ES-I3 (cell line): ENCODE results near the gene EFHD2.
"Not testable (repeated sequence)": the region's sequence is repeated elsewhere in the genome, so short reads cannot be mapped to it uniquely, and the experiment has no call there.

Source experiments
- H3K36me3 ChIP-seq: 2 replicates; pipeline ENCODE4 v1.6.1; 2013; ENCODE audit warnings: mild to moderate bottlenecking, low read length, control low read depth, moderate library complexity; ENCODE audit not compliant: insufficient read depth
- H3K4me1 ChIP-seq: 2 replicates; pipeline ENCODE4 v1.6.1; 2013; ENCODE audit warnings: mild to moderate bottlenecking, control low read depth, low read length; ENCODE audit not compliant: insufficient read depth
- H3K9ac ChIP-seq: 2 replicates; pipeline ENCODE4 v1.6.1; 2013; ENCODE audit warnings: low read depth, mild to moderate bottlenecking, low read length, moderate library complexity
- H3K9me3 ChIP-seq: 2 replicates; pipeline ENCODE4 v1.6.1; 2013; ENCODE audit warnings: mild to moderate bottlenecking, low read length, moderate library complexity; ENCODE audit not compliant: control insufficient read depth, insufficient read depth

EFHD2 gene

GRCh38 chr1:15425958-15426357, 16.3 kb downstream of the EFHD2 start:
- Histone ChIP-seq H3K9ac (no peak overlapping the region), H3K36me3 (no peaks in the 10 kb centered on the region; the same call in 1 of the 2 replicates), H3K4me1 (peaks cover 12% of the 10 kb centered on the region)

GRCh38 chr1:15426492-15427279, 17.0 kb downstream of the EFHD2 start:
- H3K9ac ChIP-seq = no peak overlapping the region
- H3K4me1 ChIP-seq = peaks cover 12% of the 10 kb centered on the region
- H3K36me3 ChIP-seq = no peaks in the 10 kb centered on the region; the same call in 1 of the 2 replicates
- no peaks in the 10 kb centered on the region for H3K9me3 ChIP-seq

More at GRCh38 chr1:15425958-15426357, 16.3 kb downstream of the EFHD2 start:
- H3K9me3 ChIP-seq = no peaks in the 10 kb centered on the region

- peaks cover 12% of the 10 kb centered on the region for H3K4me1 ChIP-seq
- H3K9ac ChIP-seq = no peak overlapping the region
- H3K9me3 ChIP-seq = no peaks in the 10 kb centered on the region
- no peaks in the 10 kb centered on the region; the same call in 1 of the 2 replicates for H3K36me3 ChIP-seq
Measured at GRCh38 chr1:15427280-15427666, 17.6 kb downstream of the EFHD2 start.

DNA sequence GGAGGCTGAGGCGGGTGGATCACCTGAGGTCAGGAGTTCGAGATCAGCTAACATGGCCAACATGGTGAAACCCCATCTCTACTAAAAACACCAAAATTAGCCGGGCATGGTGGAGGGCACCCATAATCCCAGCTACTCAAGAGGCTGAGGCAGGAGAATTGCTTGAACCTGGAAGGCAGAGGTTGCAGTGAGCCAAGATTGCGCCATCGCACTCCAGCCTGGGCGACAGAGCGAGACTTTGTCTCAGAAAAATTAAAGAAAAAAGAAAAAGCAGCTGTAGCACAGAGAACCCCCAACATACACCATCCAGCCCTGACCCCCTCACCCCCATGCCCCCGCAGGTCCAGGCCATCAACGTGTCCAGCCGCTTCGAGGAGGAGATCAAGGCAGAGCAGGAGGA, 18.6 kb downstream of the EFHD2 start:
- not testable (repeated sequence) for H3K9ac ChIP-seq, H3K36me3 ChIP-seq, H3K9me3 ChIP-seq
- H3K4me1 ChIP-seq = peaks cover 12% of the 10 kb centered on the region

GRCh38 chr1:15428815-15429435, 19.2 kb downstream of the EFHD2 start:
- H3K4me1 ChIP-seq = peaks cover 12% of the 10 kb centered on the region
- H3K36me3 ChIP-seq = no peaks in the 10 kb centered on the region; the same call in 1 of the 2 replicates
- no peak overlapping the region for H3K9ac ChIP-seq
- H3K9me3 ChIP-seq = no peaks in the 10 kb centered on the region

DNA sequence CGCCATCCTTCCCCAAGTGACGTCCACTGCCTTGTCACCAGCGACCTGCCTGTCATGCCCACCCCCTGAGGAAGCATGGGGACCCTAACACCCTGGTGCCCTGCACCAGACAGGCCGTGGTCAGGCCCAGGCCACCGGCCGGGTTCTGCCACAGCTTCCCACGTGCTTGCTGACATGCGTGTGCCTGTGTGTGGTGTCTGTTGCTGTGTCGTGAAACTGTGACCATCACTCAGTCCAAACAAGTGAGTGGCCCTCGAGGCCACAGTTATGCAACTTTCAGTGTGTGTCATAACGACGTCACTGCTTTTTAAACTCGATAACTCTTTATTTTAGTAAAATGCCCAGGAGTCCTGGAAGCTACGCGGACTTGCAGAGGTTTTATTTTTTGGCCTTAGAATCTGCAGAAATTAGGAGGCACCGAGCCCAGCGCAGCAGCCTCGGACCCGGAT, 20.0 kb downstream of the EFHD2 start:
- peaks cover 12% of the 10 kb centered on the region for H3K4me1 ChIP-seq
- H3K36me3 ChIP-seq = no peaks in the 10 kb centered on the region; the same call in 1 of the 2 replicates
- H3K9ac ChIP-seq = no peak overlapping the region
- no peaks in the 10 kb centered on the region for H3K9me3 ChIP-seq

DNA sequence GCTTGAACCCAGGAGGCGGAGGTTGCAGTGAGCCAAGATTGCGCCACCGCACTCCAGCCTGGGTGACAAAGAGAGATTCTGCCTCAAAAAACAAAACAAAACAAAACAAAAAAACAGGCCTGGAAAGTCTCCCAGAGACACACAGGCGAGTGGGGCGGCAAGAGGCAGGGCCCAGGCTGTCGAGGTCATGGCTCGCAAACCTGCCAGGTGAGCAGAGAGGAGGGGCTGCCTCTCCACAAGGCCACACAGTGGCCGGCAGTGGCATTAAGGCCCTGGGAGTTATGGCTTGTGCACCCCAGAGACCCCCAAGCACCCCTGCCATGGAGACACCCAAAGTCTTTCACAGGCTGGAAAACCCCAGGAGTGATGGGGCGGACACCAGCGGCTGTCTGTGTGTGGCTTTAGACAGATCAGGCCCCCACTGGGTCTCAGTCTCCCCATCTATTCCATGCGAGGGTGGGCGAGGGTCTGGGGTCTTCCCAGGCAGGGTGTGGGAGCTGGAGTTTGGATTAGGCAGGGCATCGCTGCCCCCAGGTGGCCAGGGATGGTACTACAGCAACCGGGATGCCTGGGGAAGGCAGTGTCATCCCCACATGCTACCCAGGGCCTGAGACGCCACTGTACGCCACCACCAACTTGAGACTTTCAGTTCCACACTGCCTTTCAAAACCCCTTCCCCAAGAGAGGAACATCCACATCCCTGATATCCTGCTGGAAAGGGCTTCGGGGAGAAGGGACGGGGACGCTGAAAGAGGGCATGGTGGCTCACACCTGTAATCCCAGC, 21.3 kb downstream of the EFHD2 start:
- Histone ChIP-seq H3K9ac (no peak overlapping the region), H3K9me3 (no peaks in the 10 kb centered on the region), H3K4me1 (peaks cover 12% of the 10 kb centered on the region), H3K36me3 (no peaks in the 10 kb centered on the region; the same call in 1 of the 2 replicates)

DNA sequence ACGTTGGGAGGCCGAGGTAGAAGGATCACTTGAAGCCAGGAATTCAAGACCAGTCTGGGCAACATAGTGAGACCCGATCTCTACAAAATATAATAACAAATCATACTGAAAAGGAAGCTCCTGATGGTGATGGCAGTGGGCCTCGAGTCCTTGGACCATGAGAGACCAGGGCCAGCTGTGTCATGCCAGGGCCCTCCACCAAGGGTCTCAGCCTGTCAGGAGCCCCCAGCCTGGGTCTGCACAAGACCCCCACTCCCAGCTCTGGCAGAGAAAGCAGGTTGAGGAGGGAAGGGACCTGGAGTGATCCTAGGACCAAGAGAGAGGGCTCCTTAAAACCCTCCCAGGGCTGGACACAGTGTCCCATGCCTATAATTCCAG, 21.9 kb downstream of the EFHD2 start:
- Histone ChIP-seq H3K4me1 (peaks cover 9% of the 10 kb centered on the region), H3K9ac (no peak overlapping the region), H3K36me3 (no peaks in the 10 kb centered on the region; the same call in 1 of the 2 replicates), H3K9me3 (no peaks in the 10 kb centered on the region)

DNA sequence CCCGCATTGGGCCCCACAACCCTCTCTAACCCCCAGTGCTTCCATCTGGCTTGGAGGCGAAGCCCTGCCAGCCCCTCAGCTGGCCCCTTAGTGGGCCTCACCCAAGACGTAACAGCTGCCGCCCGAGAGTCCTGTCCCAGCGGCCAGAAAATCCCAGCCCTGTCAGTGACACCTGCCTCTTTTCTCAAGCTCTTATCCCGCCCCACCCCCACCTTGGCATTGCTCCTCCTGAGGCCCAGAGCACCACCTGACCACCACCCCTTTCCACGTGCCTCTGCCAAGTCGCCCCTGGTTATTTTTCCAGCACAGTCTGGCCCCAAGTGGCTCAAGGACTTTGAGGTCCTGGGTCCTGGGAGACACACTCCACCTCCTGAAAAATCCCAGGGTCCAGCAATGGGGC, 22.6 kb downstream of the EFHD2 start:
- peaks cover 3% of the 10 kb centered on the region for H3K4me1 ChIP-seq
- H3K9me3 ChIP-seq = no peaks in the 10 kb centered on the region
- no peak overlapping the region for H3K9ac ChIP-seq
- H3K36me3 ChIP-seq = no peaks in the 10 kb centered on the region; the same call in 1 of the 2 replicates

GRCh38 chr1:15433471-15433870, 23.8 kb downstream of the EFHD2 start:
- Histone ChIP-seq H3K36me3 (no peaks in the 10 kb centered on the region; the same call in 1 of the 2 replicates), H3K9me3 (no peaks in the 10 kb centered on the region), H3K4me1 (no peaks in the 10 kb centered on the region), H3K9ac (no peak overlapping the region)

- not testable (repeated sequence) for H3K9me3 ChIP-seq, H3K36me3 ChIP-seq, H3K9ac ChIP-seq, H3K4me1 ChIP-seq
Measured at GRCh38 chr1:15434739-15435138, 25.1 kb downstream of the EFHD2 start.

GRCh38 chr1:15435239-15436077, 25.8 kb downstream of the EFHD2 start:
- Histone ChIP-seq H3K9me3 (no peaks in the 10 kb centered on the region), H3K36me3 (no peaks in the 10 kb centered on the region; the same call in 1 of the 2 replicates), H3K9ac (no peak overlapping the region), H3K4me1 (no peaks in the 10 kb centered on the region)

DNA sequence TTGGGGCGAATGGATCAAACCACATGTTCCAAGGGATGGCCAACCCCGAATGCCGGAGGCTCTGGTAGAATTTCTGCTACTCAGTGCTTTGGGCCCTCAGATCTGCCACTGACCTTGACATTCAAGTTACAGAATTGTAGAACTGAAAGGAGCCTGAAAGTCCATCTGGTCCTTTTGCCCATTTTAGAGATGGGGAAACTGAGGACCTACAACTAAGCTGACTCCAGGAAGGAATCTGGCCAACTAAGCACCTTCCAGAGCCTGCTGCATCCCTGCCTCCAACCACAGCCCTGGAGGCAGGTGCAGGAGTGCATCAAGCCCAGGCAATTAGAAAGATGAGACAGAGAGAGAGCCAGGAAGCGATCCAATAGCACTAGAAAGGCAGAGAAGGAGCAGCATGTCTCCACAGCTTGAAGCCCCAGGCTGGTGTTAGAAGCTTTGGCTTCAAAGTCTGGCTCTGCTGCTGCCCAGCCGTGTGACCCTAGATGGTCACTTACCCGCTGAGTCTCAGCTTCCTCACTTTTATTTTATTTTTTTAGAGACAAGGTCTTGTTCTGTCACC, 27.3 kb downstream of the EFHD2 start:
- Histone ChIP-seq H3K9me3 (no peaks in the 10 kb centered on the region), H3K4me1 (no peaks in the 10 kb centered on the region), H3K36me3 (no peaks in the 10 kb centered on the region), H3K9ac (no peak overlapping the region)
